Activated CD4-positive, alpha-beta memory T cell treated with anti-CD3 and anti-CD28 coated beads, Interleukin-2, amount 10 ng/mL, durations not matched to agents 7 days and 5 days (primary cell): Measurements from ENCODE around the gene WNT10A. TPM values are rescaled to one million over a fixed set of nuclear protein-coding genes. Genes with fewer than 3 reads are reported as not detected.

ENCODE experiments used
- CTCF ChIA-PET: fragments of 350-600 bp; sonication (Branson Sonifier 250); formaldehyde crosslinking; loops from one replicate; lab custom pipeline; 2021; ENCODE audit warnings: antibody characterized with exemption, inconsistent platforms; lab: Charles Lee
- POLR2A ChIA-PET: fragments of 350-600 bp; sonication (Branson Sonifier 250); formaldehyde crosslinking; loops from one replicate; lab custom pipeline; 2021; ENCODE audit warnings: antibody characterized with exemption; lab: Charles Lee
- DNase-seq: peaks from one replicate; pipeline ENCODE4 v3.0.0-alpha.2; 2020
- H3K27ac Mint-ChIP-seq: one replicate; pipeline ENCODE4 v1.8.0; 2021; ENCODE audit warnings: mild to moderate bottlenecking, mixed read lengths
- H3K27me3 Mint-ChIP-seq: one replicate; pipeline ENCODE4 v1.8.0; 2021; ENCODE audit warnings: mixed read lengths
- H3K36me3 Mint-ChIP-seq: one replicate; pipeline ENCODE4 v1.8.0; 2021; ENCODE audit warnings: low read depth, mixed read lengths
- H3K4me1 Mint-ChIP-seq: one replicate; pipeline ENCODE4 v1.8.0; 2021; ENCODE audit warnings: mixed read lengths
- H3K4me3 Mint-ChIP-seq: one replicate; pipeline ENCODE4 v1.8.0; 2021; ENCODE audit warnings: mild to moderate bottlenecking, mixed read lengths
- H3K9me3 Mint-ChIP-seq: one replicate; pipeline ENCODE4 v1.8.0; 2021; ENCODE audit warnings: mixed read lengths
- total RNA-seq, 2 experiments: library from RNA; stranded (reverse); gene quantifications; one replicate each; pipeline ENCODE4 v1.2.3, GENCODE V29; 2021

Gene WNT10A
- total RNA-seq, 2 experiments from 2014 or later, result 0.70 to 1.4 TPM

DNA sequence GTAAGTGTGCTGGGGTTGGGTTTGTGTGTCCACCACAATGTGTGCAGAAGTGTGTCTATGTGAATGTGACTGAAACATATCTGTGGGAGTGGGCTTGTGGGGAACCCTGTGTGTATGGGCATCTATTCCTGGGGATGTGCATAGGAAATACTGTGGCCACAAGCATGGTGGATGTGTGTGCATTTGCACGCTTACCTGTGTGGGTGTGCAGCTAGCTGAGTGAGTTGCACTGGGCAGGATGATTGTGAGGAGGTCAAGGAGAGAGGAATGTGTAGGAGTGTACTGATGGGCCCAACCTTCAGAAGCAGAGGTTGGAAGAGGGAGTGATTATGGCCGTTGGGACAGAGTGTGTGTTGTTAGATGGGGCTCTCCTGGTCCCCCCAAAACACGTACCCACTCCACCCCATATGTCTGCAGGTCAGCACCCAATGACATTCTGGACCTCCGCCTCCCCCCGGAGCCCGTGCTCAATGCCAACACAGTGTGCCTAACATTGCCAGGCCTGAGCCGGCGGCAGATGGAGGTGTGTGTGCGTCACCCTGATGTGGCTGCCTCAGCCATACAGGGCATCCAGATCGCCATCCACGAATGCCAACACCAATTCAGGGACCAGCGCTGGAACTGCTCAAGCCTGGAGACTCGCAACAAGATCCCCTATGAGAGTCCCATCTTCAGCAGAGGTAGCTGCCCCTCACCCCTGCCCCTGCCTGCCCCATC lies 1.2 kb downstream of the WNT10A start:
- no peak for DNase-seq
- POLR2A ChIA-PET, result interaction anchor here (1.0 to 11.3 kb wide), 2 partner anchors 13 to 29 kb away, joined by 3 to 101 read pairs; no protein-coding TSS in a partner anchor
- CTCF ChIA-PET, result interaction anchor here (11.8 kb wide), 1 partner anchor 14 kb away, joined by 387 read pairs; no protein-coding TSS in a partner anchor
- no peak overlapping the region for H3K27ac Mint-ChIP-seq
- H3K4me1 Mint-ChIP-seq, result peaks cover 21% of the 10 kb centered on the region
- no peaks in the 10 kb centered on the region for H3K9me3 Mint-ChIP-seq
- H3K27me3 Mint-ChIP-seq, result peaks cover 61% of the 10 kb centered on the region
- no peak overlapping the region for H3K4me3 Mint-ChIP-seq
- H3K36me3 Mint-ChIP-seq, result no peaks in the 10 kb centered on the region

DNA sequence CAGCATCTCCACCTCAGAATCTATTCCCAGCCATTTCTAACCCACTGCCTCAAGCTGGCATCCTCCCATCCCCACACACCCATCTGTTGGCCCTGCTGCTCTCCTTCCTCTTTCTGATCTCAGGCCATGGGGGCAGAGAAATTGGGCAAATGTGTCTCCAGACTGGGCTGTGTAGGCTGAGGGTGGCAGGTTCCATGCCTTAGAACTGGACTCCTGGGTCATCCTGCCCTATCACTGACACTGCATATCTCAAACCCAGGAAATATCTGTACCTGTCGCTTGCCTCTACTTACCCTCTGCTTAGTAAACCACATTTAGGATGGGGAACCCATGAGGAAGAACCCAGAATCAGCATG lies 1.8 kb downstream of the WNT10A start:
- no peaks in the 10 kb centered on the region for H3K36me3 Mint-ChIP-seq
- H3K9me3 Mint-ChIP-seq, result no peaks in the 10 kb centered on the region
- peaks cover 64% of the 10 kb centered on the region for H3K27me3 Mint-ChIP-seq
- POLR2A ChIA-PET, result interaction anchor here (11.3 kb wide), 1 partner anchor 13 kb away, joined by 101 read pairs; no protein-coding TSS in a partner anchor
- H3K4me1 Mint-ChIP-seq, result peaks cover 21% of the 10 kb centered on the region
- no peak overlapping the region for H3K27ac Mint-ChIP-seq
- no peak overlapping the region for H3K4me3 Mint-ChIP-seq
- DNase-seq, result no peak
- CTCF ChIA-PET, result interaction anchor here (11.8 kb wide), 1 partner anchor 13 kb away, joined by 387 read pairs; no protein-coding TSS in a partner anchor

DNA sequence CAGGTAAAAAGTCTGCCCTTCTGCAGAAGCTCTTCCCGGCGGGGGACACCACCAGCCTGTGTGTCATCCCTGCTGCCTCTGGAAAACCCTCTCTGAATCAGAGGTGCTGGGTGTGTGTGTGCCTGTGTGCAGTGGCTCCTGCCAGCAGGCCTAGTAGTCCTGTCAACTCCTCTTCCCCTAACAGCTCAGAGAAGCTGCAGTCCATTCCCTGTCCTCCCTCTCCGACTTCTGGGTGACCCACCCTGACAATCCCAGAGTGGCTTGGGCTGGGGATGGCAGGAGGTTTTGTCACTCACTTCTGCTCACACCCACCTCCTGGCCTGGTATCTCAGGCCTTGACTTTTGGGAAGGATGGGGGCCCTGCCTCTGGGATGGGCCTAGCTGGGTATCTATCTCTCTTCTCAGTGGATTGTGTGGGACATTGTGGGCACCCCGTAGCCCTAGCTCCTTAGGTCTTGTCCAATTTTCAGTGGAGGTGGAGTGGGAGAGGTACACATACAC lies 2.3 kb downstream of the WNT10A start:
- peaks cover 21% of the 10 kb centered on the region for H3K4me1 Mint-ChIP-seq
- no peaks in the 10 kb centered on the region for H3K9me3 Mint-ChIP-seq
- no peak overlapping the region for H3K27ac Mint-ChIP-seq
- POLR2A ChIA-PET, result interaction anchor here (1.8 to 11.3 kb wide), 2 partner anchors 11 to 12 kb away, joined by 4 to 101 read pairs; no protein-coding TSS in a partner anchor
- no peak for DNase-seq
- CTCF ChIA-PET, result interaction anchor here (11.8 kb wide), 1 partner anchor 13 kb away, joined by 387 read pairs; no protein-coding TSS in a partner anchor
- H3K27me3 Mint-ChIP-seq, result peaks cover 66% of the 10 kb centered on the region
- H3K4me3 Mint-ChIP-seq, result no peak overlapping the region
- no peaks in the 10 kb centered on the region for H3K36me3 Mint-ChIP-seq

DNA sequence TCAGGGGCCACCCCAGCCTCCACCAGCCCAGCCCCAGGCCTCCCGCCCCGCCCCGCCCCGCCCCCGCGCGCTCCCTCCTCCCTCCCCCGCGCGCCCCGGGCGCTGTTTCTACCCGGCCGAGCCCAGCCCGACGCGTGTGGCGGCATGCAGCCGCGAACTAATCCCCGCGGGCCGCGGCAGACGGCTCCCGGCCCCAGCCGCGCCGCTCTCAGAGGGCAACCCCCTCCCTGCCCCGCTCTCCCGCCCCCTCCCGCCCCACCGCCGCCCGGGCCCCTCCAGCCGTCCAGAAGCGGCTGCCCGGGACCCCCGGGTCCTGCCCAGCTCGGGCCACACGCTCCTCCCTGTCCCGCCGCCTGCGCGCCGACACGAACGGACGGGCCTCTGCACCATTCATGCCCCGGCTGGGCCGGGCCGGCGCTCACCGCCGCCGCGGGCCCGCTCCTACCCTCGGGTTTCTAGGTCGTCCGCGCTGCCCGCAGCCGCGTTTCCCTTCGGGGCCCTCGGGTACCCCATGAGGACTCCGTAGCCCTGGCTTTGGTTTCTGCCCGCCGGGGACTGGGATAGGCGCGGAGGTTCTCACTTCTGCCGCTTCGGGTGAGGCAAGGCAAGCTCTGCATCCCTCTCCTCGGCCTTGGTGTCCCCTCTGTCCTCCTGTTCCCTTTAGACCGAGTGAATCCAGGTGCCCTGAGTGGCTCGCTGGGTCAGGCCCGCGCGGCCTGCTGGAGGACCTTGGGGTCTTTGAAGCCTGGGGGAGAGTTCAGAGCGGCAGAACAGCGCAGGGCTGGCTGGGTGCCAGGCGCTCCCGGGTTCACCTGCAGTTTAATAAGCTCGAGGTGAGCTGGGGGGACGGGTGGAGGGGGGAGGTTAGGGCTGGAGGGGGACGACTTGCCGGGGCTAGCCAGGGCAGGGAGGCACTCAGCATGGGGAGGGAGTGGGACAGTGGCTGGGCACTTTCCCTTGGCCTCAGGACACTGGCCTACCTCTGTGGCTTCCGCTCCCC lies 3.1 kb downstream of the WNT10A start:
- H3K4me3 Mint-ChIP-seq, result no peak overlapping the region
- H3K9me3 Mint-ChIP-seq, result no peaks in the 10 kb centered on the region
- peaks cover 21% of the 10 kb centered on the region for H3K4me1 Mint-ChIP-seq
- POLR2A ChIA-PET, result interaction anchor here (0.9 to 1.8 kb wide), 2 partner anchors 12 to 25 kb away, joined by 3 to 4 read pairs; no protein-coding TSS in a partner anchor
- DNase-seq, result no peak
- no peak overlapping the region for H3K27ac Mint-ChIP-seq
- no peaks in the 10 kb centered on the region for H3K36me3 Mint-ChIP-seq
- CTCF ChIA-PET, result interaction anchor here (5.7 to 11.8 kb wide), 3 partner anchors 7 to 14 kb away, joined by 66 to 387 read pairs (median 76); no protein-coding TSS in a partner anchor
- peaks cover 61% of the 10 kb centered on the region for H3K27me3 Mint-ChIP-seq

DNA sequence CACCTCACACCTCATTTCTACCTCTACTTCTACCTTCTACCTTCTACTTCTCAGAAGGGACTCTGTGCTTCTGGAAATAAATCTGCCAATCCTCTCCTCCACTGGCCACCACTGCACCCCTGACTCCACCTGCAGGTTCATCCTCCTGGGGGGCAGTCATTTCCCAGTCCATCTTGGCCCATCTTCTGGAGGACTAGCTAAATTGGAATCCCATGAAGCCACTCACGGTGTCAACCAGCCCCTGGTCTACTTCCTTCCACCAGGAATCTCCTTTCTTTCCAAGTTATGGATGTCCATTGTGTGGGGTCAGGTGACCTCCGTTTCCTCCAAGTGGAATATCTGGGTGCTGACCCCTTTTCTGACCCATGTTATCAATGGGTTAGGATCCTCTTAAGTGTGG lies 3.9 kb downstream of the WNT10A start:
- H3K4me3 Mint-ChIP-seq, result no peak overlapping the region
- peaks cover 59% of the 10 kb centered on the region for H3K27me3 Mint-ChIP-seq
- H3K27ac Mint-ChIP-seq, result no peak overlapping the region
- H3K36me3 Mint-ChIP-seq, result no peaks in the 10 kb centered on the region
- ChIA-PET CTCF (interaction anchor here (5.7 to 6.4 kb wide), 2 partner anchors 8 to 14 kb away, joined by 66 to 76 read pairs; no protein-coding TSS in a partner anchor), POLR2A (interaction anchor here (0.9 to 1.8 kb wide), 2 partner anchors 13 to 25 kb away, joined by 3 to 4 read pairs; no protein-coding TSS in a partner anchor)
- H3K4me1 Mint-ChIP-seq, result peaks cover 18% of the 10 kb centered on the region
- no peaks in the 10 kb centered on the region for H3K9me3 Mint-ChIP-seq
- no peak for DNase-seq

DNA sequence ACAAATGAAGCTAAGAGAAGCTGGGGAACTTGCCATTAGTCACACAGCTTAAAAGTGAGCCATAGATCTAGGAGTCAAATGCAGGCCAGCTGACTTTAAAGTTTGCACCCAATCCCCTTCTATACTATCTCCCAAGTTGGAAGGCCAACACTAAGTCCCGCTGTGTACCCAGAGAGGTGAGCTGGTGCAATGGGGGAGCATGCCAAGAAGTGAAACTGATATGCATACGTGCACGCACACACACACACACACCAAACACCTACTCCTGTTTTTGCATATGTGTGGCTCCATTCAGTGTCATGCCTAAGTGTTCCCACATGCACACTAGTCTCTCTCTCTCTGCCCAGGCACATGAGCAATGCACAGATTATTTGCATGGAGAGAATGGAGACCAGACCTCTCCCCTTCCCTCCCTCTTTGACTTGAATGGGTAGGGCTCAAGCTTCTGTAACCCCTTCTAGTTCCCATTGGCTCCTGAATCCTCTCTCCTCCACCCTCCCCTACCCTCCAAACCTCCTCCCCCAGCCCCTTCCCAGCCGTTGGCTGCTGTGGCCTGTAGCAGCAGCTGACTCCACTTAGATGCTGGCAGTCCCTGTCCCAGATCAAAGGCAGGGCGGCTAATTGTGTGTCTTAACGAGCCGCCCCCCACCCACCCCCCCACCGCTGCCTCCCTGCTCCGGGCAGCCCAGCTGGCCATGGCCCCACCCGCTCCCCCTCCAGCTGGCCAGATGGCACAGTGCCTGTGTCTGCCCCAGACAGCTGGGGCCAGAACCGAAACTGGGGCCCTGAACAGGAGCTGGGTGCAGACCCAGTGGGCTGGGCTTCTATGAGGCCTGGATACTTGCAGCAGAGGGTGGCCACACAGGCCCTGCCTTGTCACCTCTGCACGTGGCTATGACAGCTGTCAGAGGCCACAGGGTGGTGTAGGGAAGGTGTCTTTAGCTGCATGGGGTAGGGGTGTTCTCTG lies 5.6 kb downstream of the WNT10A start:
- Mint-ChIP-seq H3K4me3 (no peak overlapping the region), H3K4me1 (peaks cover 10% of the 10 kb centered on the region), H3K27me3 (peaks cover 58% of the 10 kb centered on the region), H3K36me3 (no peaks in the 10 kb centered on the region), H3K9me3 (no peaks in the 10 kb centered on the region), H3K27ac (no peak overlapping the region)
- POLR2A ChIA-PET, result interaction anchor here (1.8 kb wide), 1 partner anchor 10 kb away, joined by 9 read pairs; no protein-coding TSS in a partner anchor
- CTCF ChIA-PET, result interaction anchor here (1.1 to 6.4 kb wide), 3 partner anchors 9 to 144 kb away, joined by 3 to 76 read pairs (median 66); no protein-coding TSS in a partner anchor
- DNase-seq, result no peak

DNA sequence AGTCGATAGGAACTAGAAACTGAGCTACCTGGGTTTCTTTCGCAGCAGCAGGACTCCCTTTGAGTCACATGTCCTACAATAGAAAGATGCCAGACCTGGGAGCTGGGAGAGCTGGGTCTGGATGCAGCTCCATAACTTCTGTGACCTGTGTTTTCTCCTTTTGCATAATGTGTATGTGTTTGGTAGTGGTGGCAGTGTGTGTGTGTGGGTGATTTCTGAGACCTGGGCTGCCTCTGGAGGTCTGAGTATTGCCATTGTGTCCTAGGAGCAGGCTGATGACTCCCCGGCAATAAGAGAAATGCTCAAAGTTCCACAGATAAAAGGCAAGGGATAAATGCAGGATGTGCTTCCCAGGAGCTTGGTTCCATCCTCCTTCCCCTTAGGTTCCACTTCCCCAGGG lies 6.4 kb downstream of the WNT10A start:
- Mint-ChIP-seq H3K27me3 (peaks cover 56% of the 10 kb centered on the region), H3K4me3 (no peak overlapping the region), H3K36me3 (no peaks in the 10 kb centered on the region), H3K27ac (no peak overlapping the region), H3K4me1 (peaks cover 12% of the 10 kb centered on the region), H3K9me3 (no peaks in the 10 kb centered on the region)
- no peak for DNase-seq
- ChIA-PET POLR2A (interaction anchor here (1.3 to 1.8 kb wide), 2 partner anchors 9 to 11 kb away, joined by 4 to 9 read pairs; no protein-coding TSS in a partner anchor), CTCF (interaction anchor here (1.1 to 6.4 kb wide), 7 partner anchors 10 to 177 kb away, joined by 3 to 76 read pairs (median 4); partner anchors contain the start of gene TTLL4)

DNA sequence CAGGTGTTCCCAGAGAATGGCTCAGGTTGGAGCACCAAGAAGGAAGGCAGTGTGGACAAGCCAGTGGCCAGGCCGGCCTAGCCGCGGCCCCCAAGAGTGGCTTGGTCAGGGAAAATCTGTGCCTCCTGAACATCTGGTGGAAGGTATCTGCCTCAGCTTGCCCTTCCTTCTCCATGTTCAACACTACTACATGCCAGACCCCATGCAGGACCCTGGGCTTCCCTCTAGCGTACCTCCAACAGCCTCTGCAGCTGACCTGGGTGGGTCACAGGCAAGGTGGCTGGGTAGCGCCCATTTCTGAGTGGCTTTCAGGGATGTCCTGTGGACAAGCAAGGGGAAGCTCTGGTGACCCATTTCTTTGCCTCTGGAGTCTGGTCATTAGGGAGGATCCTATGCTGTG lies 7.7 kb downstream of the WNT10A start:
- H3K4me1 Mint-ChIP-seq, result peaks cover 14% of the 10 kb centered on the region
- H3K36me3 Mint-ChIP-seq, result no peaks in the 10 kb centered on the region
- no peak for DNase-seq
- no peak overlapping the region for H3K4me3 Mint-ChIP-seq
- H3K27me3 Mint-ChIP-seq, result peaks cover 50% of the 10 kb centered on the region
- ChIA-PET POLR2A (no interaction called here), CTCF (interaction anchor here (0.6 to 6.4 kb wide), 6 partner anchors 10 to 585 kb away, joined by 3 to 76 read pairs (median 5); partner anchors contain the start of gene TTLL4)
- no peak overlapping the region for H3K27ac Mint-ChIP-seq
- no peaks in the 10 kb centered on the region for H3K9me3 Mint-ChIP-seq

DNA sequence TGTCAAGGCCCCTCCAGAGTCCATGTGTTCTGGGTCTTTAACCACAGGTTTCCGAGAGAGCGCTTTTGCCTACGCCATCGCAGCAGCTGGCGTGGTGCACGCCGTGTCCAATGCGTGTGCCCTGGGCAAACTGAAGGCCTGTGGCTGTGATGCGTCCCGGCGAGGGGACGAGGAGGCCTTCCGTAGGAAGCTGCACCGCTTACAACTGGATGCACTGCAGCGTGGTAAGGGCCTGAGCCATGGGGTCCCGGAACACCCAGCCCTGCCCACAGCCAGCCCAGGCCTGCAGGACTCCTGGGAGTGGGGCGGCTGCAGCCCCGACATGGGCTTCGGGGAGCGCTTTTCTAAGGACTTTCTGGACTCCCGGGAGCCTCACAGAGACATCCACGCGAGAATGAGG lies 9.3 kb downstream of the WNT10A start:
- Mint-ChIP-seq H3K4me3 (no peak overlapping the region), H3K4me1 (peaks cover 23% of the 10 kb centered on the region), H3K36me3 (no peaks in the 10 kb centered on the region), H3K27me3 (peaks cover 56% of the 10 kb centered on the region), H3K27ac (no peak overlapping the region), H3K9me3 (no peaks in the 10 kb centered on the region)
- no peak for DNase-seq
- ChIA-PET CTCF (interaction anchor here (6.4 kb wide), 1 partner anchor 13 kb away, joined by 66 read pairs; no protein-coding TSS in a partner anchor), POLR2A (no interaction called here)

DNA sequence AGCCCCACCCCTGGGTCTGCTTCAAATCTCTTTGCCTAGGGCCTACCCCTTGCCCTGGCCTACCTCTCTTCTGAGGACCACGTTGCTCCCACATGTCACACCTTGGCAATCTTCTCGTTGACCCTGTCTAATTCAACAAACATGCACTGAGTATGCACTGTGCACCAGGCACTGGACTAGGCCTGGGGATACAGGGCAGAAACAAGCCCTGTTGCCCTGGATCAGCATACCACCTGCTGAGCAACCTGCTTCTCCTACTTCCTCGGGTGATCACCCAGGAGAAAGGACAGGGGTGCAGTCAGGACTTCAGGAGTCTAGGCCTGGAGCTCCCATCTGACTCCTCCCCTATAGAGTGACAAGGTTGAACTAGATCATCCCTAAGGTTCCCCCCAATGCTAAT lies 9.7 kb downstream of the WNT10A start:
- Mint-ChIP-seq H3K9me3 (no peaks in the 10 kb centered on the region), H3K27me3 (peaks cover 56% of the 10 kb centered on the region), H3K4me1 (peaks cover 25% of the 10 kb centered on the region), H3K27ac (no peak overlapping the region), H3K36me3 (no peaks in the 10 kb centered on the region), H3K4me3 (no peak overlapping the region)
- ChIA-PET CTCF (interaction anchor here (6.4 kb wide), 1 partner anchor 13 kb away, joined by 66 read pairs; no protein-coding TSS in a partner anchor), POLR2A (interaction anchor here (9.7 kb wide), 1 partner anchor 13 kb away, joined by 101 read pairs; the partner anchor contains the start of gene WNT10A)
- no peak for DNase-seq
